ENCODE measurements around the gene ORC3. TPM values are rescaled to one million over a fixed set of nuclear protein-coding genes. Genes with fewer than 3 reads are reported as not detected.

ORC3 gene
- total and polyA plus RNA-seq, 10 of the 15 experiments (the other 5 are each of a cell fraction or from before 2014, with no cell fraction given) = 27.2 to 76.3 (median 54.6) TPM

DNA sequence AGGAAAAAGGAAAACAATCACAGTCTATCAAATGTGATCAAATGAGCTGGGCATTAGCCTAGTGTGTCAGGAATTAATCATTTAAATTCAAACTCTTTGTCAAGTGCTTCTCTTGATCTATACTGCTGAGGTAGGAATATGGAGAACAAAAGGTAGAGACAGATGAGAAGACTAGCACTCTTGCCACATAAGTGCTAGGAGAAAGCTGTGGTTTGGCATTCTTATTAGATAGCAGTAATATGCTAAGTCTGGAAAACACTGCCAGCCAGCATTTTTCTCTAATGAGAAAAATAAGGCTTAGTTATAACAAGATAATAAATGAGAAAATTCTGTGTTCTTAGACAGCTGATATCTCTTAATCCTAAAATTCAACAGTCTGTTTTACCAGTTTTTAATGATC lies 38.9 kb downstream of the ORC3 start (continued):
- TF ChIP-seq, protein P1, sequence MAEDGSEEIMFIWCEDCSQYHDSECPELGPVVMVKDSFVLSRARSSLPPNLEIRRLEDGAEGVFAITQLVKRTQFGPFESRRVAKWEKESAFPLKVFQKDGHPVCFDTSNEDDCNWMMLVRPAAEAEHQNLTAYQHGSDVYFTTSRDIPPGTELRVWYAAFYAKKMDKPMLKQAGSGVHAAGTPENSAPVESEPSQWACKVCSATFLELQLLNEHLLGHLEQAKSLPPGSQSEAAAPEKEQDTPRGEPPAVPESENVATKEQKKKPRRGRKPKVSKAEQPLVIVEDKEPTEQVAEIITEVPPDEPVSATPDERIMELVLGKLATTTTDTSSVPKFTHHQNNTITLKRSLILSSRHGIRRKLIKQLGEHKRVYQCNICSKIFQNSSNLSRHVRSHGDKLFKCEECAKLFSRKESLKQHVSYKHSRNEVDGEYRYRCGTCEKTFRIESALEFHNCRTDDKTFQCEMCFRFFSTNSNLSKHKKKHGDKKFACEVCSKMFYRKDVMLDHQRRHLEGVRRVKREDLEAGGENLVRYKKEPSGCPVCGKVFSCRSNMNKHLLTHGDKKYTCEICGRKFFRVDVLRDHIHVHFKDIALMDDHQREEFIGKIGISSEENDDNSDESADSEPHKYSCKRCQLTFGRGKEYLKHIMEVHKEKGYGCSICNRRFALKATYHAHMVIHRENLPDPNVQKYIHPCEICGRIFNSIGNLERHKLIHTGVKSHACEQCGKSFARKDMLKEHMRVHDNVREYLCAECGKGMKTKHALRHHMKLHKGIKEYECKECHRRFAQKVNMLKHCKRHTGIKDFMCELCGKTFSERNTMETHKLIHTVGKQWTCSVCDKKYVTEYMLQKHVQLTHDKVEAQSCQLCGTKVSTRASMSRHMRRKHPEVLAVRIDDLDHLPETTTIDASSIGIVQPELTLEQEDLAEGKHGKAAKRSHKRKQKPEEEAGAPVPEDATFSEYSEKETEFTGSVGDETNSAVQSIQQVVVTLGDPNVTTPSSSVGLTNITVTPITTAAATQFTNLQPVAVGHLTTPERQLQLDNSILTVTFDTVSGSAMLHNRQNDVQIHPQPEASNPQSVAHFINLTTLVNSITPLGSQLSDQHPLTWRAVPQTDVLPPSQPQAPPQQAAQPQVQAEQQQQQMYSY (CRISPR knock-in tag; IDR thresholded peaks at IDR 0.05) = no peak
- TF ChIP-seq, protein P2, sequence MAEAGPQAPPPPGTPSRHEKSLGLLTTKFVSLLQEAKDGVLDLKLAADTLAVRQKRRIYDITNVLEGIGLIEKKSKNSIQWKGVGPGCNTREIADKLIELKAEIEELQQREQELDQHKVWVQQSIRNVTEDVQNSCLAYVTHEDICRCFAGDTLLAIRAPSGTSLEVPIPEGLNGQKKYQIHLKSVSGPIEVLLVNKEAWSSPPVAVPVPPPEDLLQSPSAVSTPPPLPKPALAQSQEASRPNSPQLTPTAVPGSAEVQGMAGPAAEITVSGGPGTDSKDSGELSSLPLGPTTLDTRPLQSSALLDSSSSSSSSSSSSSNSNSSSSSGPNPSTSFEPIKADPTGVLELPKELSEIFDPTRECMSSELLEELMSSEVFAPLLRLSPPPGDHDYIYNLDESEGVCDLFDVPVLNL (IDR thresholded peaks at IDR 0.05; ENCODE audit: low read depth, low read length) = no peak
- TF ChIP-seq, protein P3, sequence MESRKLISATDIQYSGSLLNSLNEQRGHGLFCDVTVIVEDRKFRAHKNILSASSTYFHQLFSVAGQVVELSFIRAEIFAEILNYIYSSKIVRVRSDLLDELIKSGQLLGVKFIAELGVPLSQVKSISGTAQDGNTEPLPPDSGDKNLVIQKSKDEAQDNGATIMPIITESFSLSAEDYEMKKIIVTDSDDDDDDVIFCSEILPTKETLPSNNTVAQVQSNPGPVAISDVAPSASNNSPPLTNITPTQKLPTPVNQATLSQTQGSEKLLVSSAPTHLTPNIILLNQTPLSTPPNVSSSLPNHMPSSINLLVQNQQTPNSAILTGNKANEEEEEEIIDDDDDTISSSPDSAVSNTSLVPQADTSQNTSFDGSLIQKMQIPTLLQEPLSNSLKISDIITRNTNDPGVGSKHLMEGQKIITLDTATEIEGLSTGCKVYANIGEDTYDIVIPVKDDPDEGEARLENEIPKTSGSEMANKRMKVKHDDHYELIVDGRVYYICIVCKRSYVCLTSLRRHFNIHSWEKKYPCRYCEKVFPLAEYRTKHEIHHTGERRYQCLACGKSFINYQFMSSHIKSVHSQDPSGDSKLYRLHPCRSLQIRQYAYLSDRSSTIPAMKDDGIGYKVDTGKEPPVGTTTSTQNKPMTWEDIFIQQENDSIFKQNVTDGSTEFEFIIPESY (IDR thresholded peaks at IDR 0.05) = no peak
- TF ChIP-seq ATF7 (IDR thresholded peaks at IDR 0.05; ENCODE audit: low read depth) = no peak
- TF ChIP-seq, protein P4, sequence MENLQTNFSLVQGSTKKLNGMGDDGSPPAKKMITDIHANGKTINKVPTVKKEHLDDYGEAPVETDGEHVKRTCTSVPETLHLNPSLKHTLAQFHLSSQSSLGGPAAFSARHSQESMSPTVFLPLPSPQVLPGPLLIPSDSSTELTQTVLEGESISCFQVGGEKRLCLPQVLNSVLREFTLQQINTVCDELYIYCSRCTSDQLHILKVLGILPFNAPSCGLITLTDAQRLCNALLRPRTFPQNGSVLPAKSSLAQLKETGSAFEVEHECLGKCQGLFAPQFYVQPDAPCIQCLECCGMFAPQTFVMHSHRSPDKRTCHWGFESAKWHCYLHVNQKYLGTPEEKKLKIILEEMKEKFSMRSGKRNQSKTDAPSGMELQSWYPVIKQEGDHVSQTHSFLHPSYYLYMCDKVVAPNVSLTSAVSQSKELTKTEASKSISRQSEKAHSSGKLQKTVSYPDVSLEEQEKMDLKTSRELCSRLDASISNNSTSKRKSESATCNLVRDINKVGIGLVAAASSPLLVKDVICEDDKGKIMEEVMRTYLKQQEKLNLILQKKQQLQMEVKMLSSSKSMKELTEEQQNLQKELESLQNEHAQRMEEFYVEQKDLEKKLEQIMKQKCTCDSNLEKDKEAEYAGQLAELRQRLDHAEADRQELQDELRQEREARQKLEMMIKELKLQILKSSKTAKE (IDR thresholded peaks at IDR 0.05; ENCODE audit: low read depth, poor library complexity, severe bottlenecking) = no peak
- TF ChIP-seq CHD1 (IDR thresholded peaks at IDR 0.05; ENCODE audit: low read depth, low read length) = no peak
- no peak for TF ChIP-seq TAF1 (IDR thresholded peaks at IDR 0.05; ENCODE audit: borderline replicate concordance, low read depth, low read length)
- no peak for TF ChIP-seq RFX5 (IDR thresholded peaks at IDR 0.05; ENCODE audit: low read depth, low read length)
- TF ChIP-seq, protein P5, sequence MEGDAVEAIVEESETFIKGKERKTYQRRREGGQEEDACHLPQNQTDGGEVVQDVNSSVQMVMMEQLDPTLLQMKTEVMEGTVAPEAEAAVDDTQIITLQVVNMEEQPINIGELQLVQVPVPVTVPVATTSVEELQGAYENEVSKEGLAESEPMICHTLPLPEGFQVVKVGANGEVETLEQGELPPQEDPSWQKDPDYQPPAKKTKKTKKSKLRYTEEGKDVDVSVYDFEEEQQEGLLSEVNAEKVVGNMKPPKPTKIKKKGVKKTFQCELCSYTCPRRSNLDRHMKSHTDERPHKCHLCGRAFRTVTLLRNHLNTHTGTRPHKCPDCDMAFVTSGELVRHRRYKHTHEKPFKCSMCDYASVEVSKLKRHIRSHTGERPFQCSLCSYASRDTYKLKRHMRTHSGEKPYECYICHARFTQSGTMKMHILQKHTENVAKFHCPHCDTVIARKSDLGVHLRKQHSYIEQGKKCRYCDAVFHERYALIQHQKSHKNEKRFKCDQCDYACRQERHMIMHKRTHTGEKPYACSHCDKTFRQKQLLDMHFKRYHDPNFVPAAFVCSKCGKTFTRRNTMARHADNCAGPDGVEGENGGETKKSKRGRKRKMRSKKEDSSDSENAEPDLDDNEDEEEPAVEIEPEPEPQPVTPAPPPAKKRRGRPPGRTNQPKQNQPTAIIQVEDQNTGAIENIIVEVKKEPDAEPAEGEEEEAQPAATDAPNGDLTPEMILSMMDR (IDR thresholded peaks at IDR 0.05 in 2 of 3, conservative IDR thresholded peaks at IDR 0.05 in 1 of 3; ENCODE audit: control insufficient read depth in 2 of 3, extremely low read depth in 1 of 3, insufficient read depth in 1 of 3, low read depth in 3 of 3, low read length in 3 of 3) = no peak
- no peak for TF ChIP-seq CREM (IDR thresholded peaks at IDR 0.05; ENCODE audit: low read depth)
